ENCODE results near the gene COPRS.

- TF ChIP-seq, protein P1, sequence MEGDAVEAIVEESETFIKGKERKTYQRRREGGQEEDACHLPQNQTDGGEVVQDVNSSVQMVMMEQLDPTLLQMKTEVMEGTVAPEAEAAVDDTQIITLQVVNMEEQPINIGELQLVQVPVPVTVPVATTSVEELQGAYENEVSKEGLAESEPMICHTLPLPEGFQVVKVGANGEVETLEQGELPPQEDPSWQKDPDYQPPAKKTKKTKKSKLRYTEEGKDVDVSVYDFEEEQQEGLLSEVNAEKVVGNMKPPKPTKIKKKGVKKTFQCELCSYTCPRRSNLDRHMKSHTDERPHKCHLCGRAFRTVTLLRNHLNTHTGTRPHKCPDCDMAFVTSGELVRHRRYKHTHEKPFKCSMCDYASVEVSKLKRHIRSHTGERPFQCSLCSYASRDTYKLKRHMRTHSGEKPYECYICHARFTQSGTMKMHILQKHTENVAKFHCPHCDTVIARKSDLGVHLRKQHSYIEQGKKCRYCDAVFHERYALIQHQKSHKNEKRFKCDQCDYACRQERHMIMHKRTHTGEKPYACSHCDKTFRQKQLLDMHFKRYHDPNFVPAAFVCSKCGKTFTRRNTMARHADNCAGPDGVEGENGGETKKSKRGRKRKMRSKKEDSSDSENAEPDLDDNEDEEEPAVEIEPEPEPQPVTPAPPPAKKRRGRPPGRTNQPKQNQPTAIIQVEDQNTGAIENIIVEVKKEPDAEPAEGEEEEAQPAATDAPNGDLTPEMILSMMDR (IDR thresholded peaks at IDR 0.05) = no peak
- TF ChIP-seq POLR2A (IDR thresholded peaks at IDR 0.05) = no peak
Measured at GRCh38 chr17:31807846-31808245, 51.2 kb downstream of the COPRS start.

Measured in vagina (tissue), 2 donors.